NOMO-1 treated with DMSO at 0.1 percent for 48 hours (cell line): Measurements from ENCODE around the gene KIR2DL4.
"Not testable (repeated sequence)": the region's sequence is repeated elsewhere in the genome, so short reads cannot be mapped to it uniquely, and the experiment has no call there.

Experiments
- DNase-seq: peaks from one replicate; lab custom pipeline; 2025; ENCODE audit not compliant: unreplicated experiment; lab: John Stamatoyannopoulos, UW

The KIR2DL4 gene

DNA sequence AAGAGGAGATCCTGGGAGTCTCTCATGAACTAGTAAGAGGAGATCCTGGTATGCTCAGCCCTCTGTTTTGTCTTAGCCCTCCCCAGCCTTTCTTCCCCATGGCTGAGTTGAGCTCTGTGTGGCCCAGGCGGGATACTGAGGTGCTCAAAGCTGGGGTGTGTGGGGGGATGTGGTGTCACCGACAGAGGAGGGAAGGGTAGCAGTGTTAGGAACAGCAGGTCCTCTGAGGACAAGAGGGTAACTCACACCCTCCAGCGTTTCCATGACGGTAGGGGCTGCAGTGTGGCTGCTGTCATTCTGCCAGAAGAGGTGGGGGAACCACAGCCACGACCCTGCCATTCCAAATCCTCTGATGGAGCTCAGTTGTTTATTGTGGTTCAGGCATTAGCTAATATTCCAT lies 691 bp downstream of the KIR2DL4 start:
- no peak for DNase-seq

DNA sequence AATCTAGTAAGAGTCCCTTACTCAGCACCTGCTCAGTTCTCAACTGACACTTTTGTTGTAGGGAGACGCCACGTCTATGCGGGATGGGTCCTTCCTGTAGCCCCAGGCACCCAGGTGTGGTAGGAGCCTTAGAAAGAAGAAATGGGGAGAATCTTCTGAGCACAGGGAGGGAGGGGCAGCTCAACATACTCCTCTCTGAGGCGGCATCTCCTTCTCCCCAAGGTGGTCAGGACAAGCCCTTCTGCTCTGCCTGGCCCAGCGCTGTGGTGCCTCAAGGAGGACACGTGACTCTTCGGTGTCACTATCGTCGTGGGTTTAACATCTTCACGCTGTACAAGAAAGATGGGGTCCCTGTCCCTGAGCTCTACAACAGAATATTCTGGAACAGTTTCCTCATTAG lies 1.2 kb downstream of the KIR2DL4 start:
- no peak for DNase-seq

GRCh38 chr19:54805665-54806515 lies 2.5 kb downstream of the KIR2DL4 start:
- no peak for DNase-seq

DNA sequence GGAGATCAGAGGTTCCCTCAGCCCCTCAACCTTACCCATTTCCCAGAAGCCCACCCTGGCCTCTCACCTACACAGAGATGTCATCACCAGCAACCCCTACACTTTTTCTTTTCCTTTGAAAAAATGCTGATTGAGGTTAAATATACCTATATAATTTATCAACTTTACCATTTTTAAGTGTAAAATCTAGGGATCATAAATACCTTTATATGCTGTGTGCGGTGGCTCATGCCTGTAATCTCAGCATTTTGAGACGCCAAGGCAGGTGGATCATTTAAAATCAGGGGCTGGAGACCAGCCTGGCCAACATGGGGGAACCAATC lies 3.1 kb downstream of the KIR2DL4 start:
- DNase-seq: no peak

- not testable (repeated sequence) for DNase-seq
Measured at GRCh38 chr19:54814571-54814970, 11.2 kb downstream of the KIR2DL4 start.

DNA sequence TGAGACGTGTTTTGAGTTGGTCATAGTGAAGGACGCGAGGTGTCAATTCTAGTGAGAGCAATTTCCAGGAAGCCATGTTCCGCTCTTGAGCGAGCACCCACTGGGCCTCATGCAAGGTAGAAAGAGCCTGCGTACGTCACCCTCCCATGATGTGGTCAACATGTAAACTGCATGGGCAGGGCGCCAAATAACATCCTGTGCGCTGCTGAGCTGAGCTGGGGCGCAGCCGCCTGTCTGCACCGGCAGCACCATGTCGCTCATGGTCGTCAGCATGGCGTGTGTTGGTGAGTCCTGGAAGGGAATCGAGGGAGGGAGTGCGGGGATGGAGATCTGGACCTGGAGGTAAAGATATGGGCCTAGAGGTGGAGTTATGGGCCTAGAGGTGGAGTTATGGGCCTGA lies 12.8 kb downstream of the KIR2DL4 start, which contains the start of gene KIR3DL1:
Gene KIR3DL1 (plus strand): TSS at position 218 of the 400 bp plus-strand sequence.
- DNase-seq: not testable (repeated sequence)

GRCh38 chr19:54817670-54818536 lies 14.5 kb downstream of the KIR2DL4 start:
- DNase-seq: no peak

GRCh38 chr19:54824416-54824815 lies 21.0 kb downstream of the KIR2DL4 start:
- not testable (repeated sequence) for DNase-seq

DNA sequence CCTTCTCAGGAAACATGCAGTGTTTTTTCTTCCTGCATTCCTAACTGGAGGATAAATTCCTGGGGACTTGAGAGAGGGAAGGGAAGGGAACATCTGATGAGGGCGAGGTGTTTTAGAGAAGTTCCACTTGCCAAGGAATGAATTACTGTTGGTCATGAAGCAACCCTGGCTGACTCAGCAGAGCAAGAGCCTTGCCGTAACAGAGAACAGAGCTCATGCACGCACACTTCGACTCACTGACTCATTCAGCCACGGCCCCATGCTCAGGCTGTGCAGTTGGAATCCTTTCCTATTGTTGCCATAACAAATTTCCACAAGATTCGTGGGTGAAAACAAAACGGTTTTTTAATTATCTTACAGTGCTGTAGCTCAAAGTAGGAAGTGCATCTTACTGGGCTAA lies 21.9 kb downstream of the KIR2DL4 start:
- DNase-seq: peak; percentile 27

DNA sequence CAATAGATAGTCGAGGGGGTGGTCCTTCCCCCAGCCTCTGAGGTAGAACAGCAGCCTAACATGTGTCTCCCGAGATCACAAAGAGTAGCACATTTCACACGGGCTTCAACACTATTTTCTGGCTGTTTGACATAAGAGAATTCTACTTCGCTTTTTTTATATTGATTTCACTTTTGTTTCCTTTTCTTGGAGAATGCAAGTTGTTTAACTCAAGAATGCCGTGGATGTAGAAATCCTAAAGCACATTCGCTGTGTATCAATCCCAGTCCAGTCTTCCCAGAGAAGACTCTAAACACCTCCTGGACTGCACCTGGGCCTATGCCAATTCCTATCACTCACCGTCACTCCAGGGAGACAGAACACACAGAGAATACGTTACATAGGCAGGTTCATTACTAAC lies 24.7 kb downstream of the KIR2DL4 start:
- DNase-seq: not testable (repeated sequence)

DNA sequence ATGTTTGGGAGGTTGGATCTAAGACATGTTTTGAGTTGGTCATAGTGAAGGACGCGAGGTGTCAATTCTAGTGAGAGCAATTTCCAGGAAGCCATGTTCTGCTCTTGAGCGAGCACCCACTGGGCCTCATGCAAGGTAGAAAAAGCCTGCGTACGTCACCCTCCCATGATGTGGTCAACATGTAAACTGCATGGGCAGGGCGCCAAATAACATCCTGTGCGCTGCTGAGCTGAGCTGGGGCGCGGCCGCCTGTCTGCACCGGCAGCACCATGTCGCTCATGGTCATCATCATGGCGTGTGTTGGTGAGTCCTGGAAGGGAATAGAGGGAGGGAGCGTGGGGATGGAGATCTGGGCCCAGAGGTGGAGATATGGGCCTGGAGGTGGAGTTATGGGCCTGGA lies 29.1 kb downstream of the KIR2DL4 start, which contains the start of gene KIR2DS4:
Gene KIR2DS4 (plus strand): TSS at position 181 of the 400 bp plus-strand sequence.
- DNase-seq: not testable (repeated sequence)

DNA sequence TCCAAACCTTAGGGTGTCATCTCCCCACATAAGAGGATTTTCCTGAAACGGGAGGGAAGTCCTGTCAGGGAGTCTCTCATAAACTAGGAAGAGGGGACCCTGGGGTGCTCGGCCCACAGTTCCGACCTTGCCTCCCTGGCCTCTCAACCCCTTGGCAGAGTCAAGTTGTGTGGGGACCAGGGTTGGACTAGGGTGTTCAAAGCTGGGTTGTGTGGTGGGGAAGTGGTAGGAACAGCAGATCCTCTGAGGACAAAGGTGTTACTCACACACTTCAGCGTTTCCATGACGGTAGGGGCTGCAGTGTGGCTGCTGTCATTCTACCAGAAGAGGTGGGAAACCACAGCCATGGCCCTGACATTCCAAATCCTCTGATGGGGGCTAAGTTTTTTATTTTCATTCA lies 31.7 kb downstream of the KIR2DL4 start:
- DNase-seq: not testable (repeated sequence)

GRCh38 chr19:54837522-54837921 lies 34.1 kb downstream of the KIR2DL4 start:
- not testable (repeated sequence) for DNase-seq

DNA sequence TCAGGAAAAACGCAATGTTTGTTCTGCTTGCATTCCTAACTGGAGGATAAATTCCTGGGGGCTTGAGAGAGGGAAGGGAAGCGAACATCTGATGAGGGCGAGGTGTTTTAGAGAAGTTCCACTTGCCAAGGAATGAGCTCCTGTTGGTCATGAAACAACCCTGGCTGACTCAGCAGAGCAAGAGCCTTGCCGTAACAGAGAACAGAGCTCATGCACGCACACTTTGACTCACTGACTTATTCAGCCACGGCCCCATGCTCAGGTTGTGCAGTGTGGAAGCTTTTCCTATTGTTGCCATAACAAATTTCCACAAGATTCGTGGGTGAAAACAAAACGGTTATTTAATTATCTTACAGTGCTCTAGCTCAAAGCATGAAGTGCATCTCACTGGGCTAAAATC lies 39.8 kb downstream of the KIR2DL4 start:
- DNase-seq: not testable (repeated sequence)

- DNase-seq: not testable (repeated sequence)
Measured at GRCh38 chr19:54850061-54850640, 46.7 kb downstream of the KIR2DL4 start, which contains the start of gene KIR3DL2. KIR3DL2 (plus strand) TSS chr19:54850443; CDS start chr19:54850476, 33 bp downstream.

- no peak for DNase-seq
Measured at GRCh38 chr19:54850930-54851329, 47.5 kb downstream of the KIR2DL4 start.

- DNase-seq: no peak
Measured at GRCh38 chr19:54851353-54851752, 47.9 kb downstream of the KIR2DL4 start.

- DNase-seq: peak; percentile 58
Measured at GRCh38 chr19:54855241-54855640, 51.8 kb downstream of the KIR2DL4 start.

GRCh38 chr19:54858476-54858875 lies 55.1 kb downstream of the KIR2DL4 start:
- not testable (repeated sequence) for DNase-seq

DNA sequence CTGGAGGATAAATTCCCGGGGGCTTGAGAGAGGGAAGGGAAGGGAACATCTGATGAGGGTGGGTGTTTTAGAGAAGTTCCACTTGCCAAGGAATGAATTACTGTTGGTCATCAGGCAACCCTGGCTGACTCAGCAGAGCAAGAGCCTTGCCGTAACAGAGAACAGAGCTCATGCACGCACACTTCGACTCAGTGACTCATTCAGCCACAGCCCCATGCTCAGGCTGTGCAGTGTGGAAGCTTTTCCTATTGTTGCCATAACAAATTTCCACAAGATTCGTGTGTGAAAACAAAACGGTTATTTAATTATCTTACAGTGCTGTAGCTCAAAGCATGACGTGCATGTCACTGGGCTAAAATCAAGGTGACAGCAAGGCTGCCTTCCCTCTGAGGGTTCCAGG lies 56.0 kb downstream of the KIR2DL4 start:
- peak; percentile 71 for DNase-seq

DNA sequence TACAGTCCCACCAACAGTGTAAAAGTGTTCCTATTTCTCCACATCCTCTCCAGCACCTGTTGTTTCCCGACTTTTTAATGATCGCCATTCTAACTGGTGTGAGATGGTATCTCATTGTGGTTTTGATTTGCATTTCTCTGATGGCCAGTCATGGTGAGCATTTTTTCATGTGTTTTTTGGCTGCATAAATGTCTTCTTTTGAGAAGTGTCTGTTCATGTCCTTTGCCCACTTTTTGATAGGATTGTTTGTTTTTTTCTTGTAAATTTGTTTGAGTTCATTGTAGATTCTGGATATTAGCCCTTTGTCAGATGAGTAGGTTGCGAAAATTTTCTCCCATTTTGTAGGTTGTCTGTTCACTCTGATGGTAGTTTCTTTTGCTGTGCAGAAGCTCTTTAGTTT lies 60.0 kb downstream of the KIR2DL4 start:
- DNase-seq: not testable (repeated sequence)
